SU-DHL-6 (cell line): ENCODE results near the gene TMEM63B.

Source experiments
- CTCF ChIP-seq: fragments of 200-600 bp; sonication (generic); IDR thresholded peaks from one replicate; pipeline ENCODE4 v1.5.1; 2017; ENCODE audit warnings: antibody characterized with exemption, mild to moderate bottlenecking, low read length, moderate library complexity; ENCODE audit not compliant: insufficient read depth, poor library complexity, severe bottlenecking
- EZH2phosphoT487 ChIP-seq: fragments of 200-600 bp; sonication (generic), shearing (Covaris generic); conservative IDR thresholded peaks from 2 replicates; pipeline ENCODE4 v1.6.1; 2018; ENCODE audit warnings: mild to moderate bottlenecking, antibody characterized with exemption, low read length, moderate library complexity, mixed read lengths

- no peak for TF ChIP-seq CTCF
- no peak for TF ChIP-seq EZH2phosphoT487
Observed at GRCh38 chr6:44088827-44089590, 38.3 kb upstream of the TMEM63B start.
